HepG2 (cell line): ENCODE results near the gene RAB1B. TPM values are rescaled to one million over a fixed set of nuclear protein-coding genes. Genes with fewer than 3 reads are reported as not detected.

Source experiments
- DNMT3B ChIP-seq: conservative IDR thresholded peaks from 2 replicates; pipeline ENCODE4 v1.6.1; 2016; ENCODE audit warnings: missing biosample characterization, control low read depth
- EP300 ChIP-seq, 3 experiments: sonication (generic) in 1 of 3; formaldehyde crosslinking in 1 of 3; IDR thresholded peaks; 2 replicates each; pipeline versions ENCODE4 v1.5.1 to v1.6.1; 2011 to 2020; ENCODE audit warnings: low read depth in 2 of 3, low read length in 2 of 3, borderline replicate concordance in 1 of 3, improper control_type of control experiment in 1 of 3, mild to moderate bottlenecking in 1 of 3, missing genetic modification reagents in 1 of 3, moderate library complexity in 1 of 3
- EZH2 ChIP-seq: conservative IDR thresholded peaks from 2 replicates; pipeline ENCODE4 v1.6.1; 2012; ENCODE audit warnings: mild to moderate bottlenecking, low read depth, low read length, moderate library complexity
- GLMP ChIP-seq: sonication (generic); formaldehyde crosslinking; IDR thresholded peaks from 2 replicates; pipeline ENCODE4 v1.9.0; 2021; ENCODE audit warnings: missing genetic modification reagents, mild to moderate bottlenecking, borderline replicate concordance
- IRF9 ChIP-seq: sonication (generic); formaldehyde crosslinking; IDR thresholded peaks from 2 replicates; pipeline ENCODE4 v1.8.0; 2022; ENCODE audit warnings: missing genetic modification reagents, mild to moderate bottlenecking, borderline replicate concordance
- MAF1 ChIP-seq: sonication (generic); formaldehyde crosslinking; IDR thresholded peaks from 2 replicates; pipeline ENCODE4 v1.5.0; 2020; ENCODE audit warnings: missing genetic modification reagents, borderline replicate concordance
- MXD4 ChIP-seq: IDR thresholded peaks from 2 replicates; pipeline ENCODE4 v1.6.1; 2016; ENCODE audit warnings: mild to moderate bottlenecking, missing biosample characterization, missing genetic modification reagents
- MYNN ChIP-seq: sonication (generic); formaldehyde crosslinking; IDR thresholded peaks from 2 replicates; pipeline ENCODE4 v1.4.0; 2020; ENCODE audit warnings: mild to moderate bottlenecking, low read depth, missing genetic modification reagents
- NR2F6 ChIP-seq, 2 experiments: IDR thresholded peaks; 2 replicates each; pipeline ENCODE4 v1.6.1; 2016; ENCODE audit warnings: antibody characterized with exemption in 1 of 2, mild to moderate bottlenecking in 1 of 2
- PLRG1 ChIP-seq: fragments of 450-650 bp; conservative IDR thresholded peaks from 2 replicates; pipeline ENCODE4 v1.6.1; 2016
- PPARG ChIP-seq: conservative IDR thresholded peaks from 2 replicates; pipeline ENCODE4 v1.6.1; 2016; ENCODE audit warnings: missing biosample characterization, missing genetic modification reagents
- TEF ChIP-seq: sonication (generic); formaldehyde crosslinking; IDR thresholded peaks from 2 replicates; pipeline ENCODE4 v1.5.0; 2020; ENCODE audit warnings: missing genetic modification reagents
- ZBTB3 ChIP-seq: sonication (generic); formaldehyde crosslinking; IDR thresholded peaks from 2 replicates; pipeline ENCODE4 v1.4.0; 2020; ENCODE audit warnings: low read depth, mild to moderate bottlenecking, moderate library complexity, missing genetic modification reagents, borderline replicate concordance
- ZBTB34 ChIP-seq: sonication (generic); formaldehyde crosslinking; IDR thresholded peaks from 2 replicates; pipeline ENCODE4 v1.8.0; 2022; ENCODE audit warnings: mild to moderate bottlenecking, missing genetic modification reagents
- ZNF101 ChIP-seq: sonication (generic); formaldehyde crosslinking; IDR thresholded peaks from 2 replicates; pipeline ENCODE4 v1.4.0; 2020; ENCODE audit warnings: mild to moderate bottlenecking, low read depth, missing genetic modification reagents, borderline replicate concordance
- ZNF253 ChIP-seq: sonication (generic); formaldehyde crosslinking; IDR thresholded peaks from 2 replicates; pipeline ENCODE4 v1.8.0; 2022; ENCODE audit warnings: mild to moderate bottlenecking, missing genetic modification reagents, borderline replicate concordance
- ZNF441 ChIP-seq: sonication (generic); formaldehyde crosslinking; IDR thresholded peaks from 2 replicates; pipeline ENCODE4 v1.7.0; 2021; ENCODE audit warnings: missing genetic modification reagents, borderline replicate concordance
- ZNF709 ChIP-seq: sonication (generic); formaldehyde crosslinking; IDR thresholded peaks from 2 replicates; pipeline ENCODE4 v1.5.0; 2020; ENCODE audit warnings: mild to moderate bottlenecking, missing genetic modification reagents
- ZNF710 ChIP-seq: sonication (generic); formaldehyde crosslinking; IDR thresholded peaks from 2 replicates; pipeline ENCODE4 v1.5.0; 2020; ENCODE audit warnings: mild to moderate bottlenecking, missing genetic modification reagents, borderline replicate concordance
- ZNF713 ChIP-seq: sonication (generic); formaldehyde crosslinking; IDR thresholded peaks from 2 replicates; pipeline ENCODE4 v1.4.0; 2020; ENCODE audit warnings: mild to moderate bottlenecking, missing genetic modification reagents
- ZNF761 ChIP-seq: sonication (generic); formaldehyde crosslinking; conservative IDR thresholded peaks from 2 replicates; pipeline ENCODE4 v1.4.0; 2020; ENCODE audit warnings: mild to moderate bottlenecking, missing genetic modification reagents
- ZNF772 ChIP-seq: sonication (generic); formaldehyde crosslinking; IDR thresholded peaks from 2 replicates; pipeline ENCODE4 v1.5.0; 2020; ENCODE audit warnings: mild to moderate bottlenecking, missing genetic modification reagents
- polyA plus RNA-seq, 8 experiments: library from polyadenylated mRNA; depleted of rRNA in 3 of 8; stranded (reverse) in 7 of 8; unstranded in 1 of 8; fragments of >200 nt; fragmentation: Illumina TruSeq in 4 of 8; extraction: Trizol in 4 of 8; gene quantifications; 2 replicates each; pipeline versions ENCODE4 v1.2.1 to v1.2.3, GENCODE V29; 2011 to 2016; ENCODE audit warnings: low read depth in 4 of 8, missing spikeins in 1 of 8, mixed read lengths in 1 of 8; ENCODE audit not compliant: insufficient read depth in 1 of 8
- total RNA-seq, 5 experiments: library from RNA; depleted of rRNA; stranded (reverse); fragments of >200 nt; fragmentation: Illumina TruSeq; extraction: Trizol; gene quantifications; 2 replicates each; pipeline ENCODE4 v1.2.3, GENCODE V29; 2016; ENCODE audit warnings: low read depth in 1 of 5

RAB1B gene
- total and polyA plus RNA-seq, 2 of the 13 experiments (the other 11 are each of a cell fraction or from before 2014, with no cell fraction given) = 77.9 to 87.9 TPM

GRCh38 chr11:66289548-66290329 is 21.3 kb downstream of the RAB1B start (continued):
- TF ChIP-seq EZH2 (no peak), MXD4 (no peak; the same call in 1 of the 2 replicates), EP300 (IDR thresholded peaks at IDR 0.05; ENCODE audit: low read depth in 2 of 2, low read length in 2 of 2) (no peak), EP300 (CRISPR knock-in tag; IDR thresholded peaks at IDR 0.05; ENCODE audit: borderline replicate concordance) (no peak), ZNF713 (CRISPR knock-in tag) (no peak), PPARG (no peak), ZNF710 (CRISPR knock-in tag) (no peak; the same call in 1 of the 2 replicates), GLMP (CRISPR knock-in tag) (no peak), IRF9 (CRISPR knock-in tag) (0 out of 2 replicates have a peak, but pooled peaks have one; percentile 36), PLRG1 (no peak), ZNF441 (peak; percentile 89; the same call in 1 of the 2 replicates), ZBTB3 (no peak), DNMT3B (CRISPR knock-in tag) (peak; percentile 95; the same call in 1 of the 2 replicates), ZNF709 (CRISPR knock-in tag) (peak; percentile 89; the same call in 1 of the 2 replicates), ZNF253 (peak; percentile 52; the same call in 1 of the 2 replicates), NR2F6 (IDR thresholded peaks at IDR 0.05) (no peak), NR2F6 (CRISPR knock-in tag; IDR thresholded peaks at IDR 0.05) (peak; percentile 39; the same call in 1 of the 2 replicates), MYNN (CRISPR knock-in tag) (no peak), ZNF761 (CRISPR knock-in tag) (no peak), ZNF101 (CRISPR knock-in tag) (0 out of 2 replicates have a peak, but pooled peaks have one; percentile 41), ZNF772 (CRISPR knock-in tag) (peak; percentile 88), ZBTB34 (CRISPR knock-in tag) (no peak), MAF1 (CRISPR knock-in tag) (peak; percentile 20; the same call in 1 of the 2 replicates), TEF (CRISPR knock-in tag) (no peak)
